Measurements from ENCODE around the gene NUBP2. TPM values are rescaled to one million over a fixed set of nuclear protein-coding genes. Genes with fewer than 3 reads are reported as not detected.

The NUBP2 gene
- total RNA-seq, 2 donors from 2014 or later = 61.1 to 61.5 TPM

DNA sequence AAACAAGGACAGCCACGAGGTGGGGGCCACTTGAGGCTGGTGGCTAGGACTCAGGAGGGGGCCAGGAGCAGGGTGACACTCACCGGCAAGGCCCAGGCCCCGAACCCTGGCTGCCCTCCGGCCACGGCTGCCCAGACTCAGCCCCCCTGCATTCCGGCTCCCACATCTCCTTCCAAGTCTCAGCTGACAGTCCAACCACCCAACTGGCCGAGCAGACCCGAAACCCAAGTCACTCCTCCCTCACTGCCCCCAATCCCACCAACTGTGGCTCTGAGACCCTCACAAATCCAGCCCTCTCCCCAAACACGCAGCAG, 34.5 kb downstream of the NUBP2 start:
- no peaks in the 10 kb centered on the region for H3K9me3 ChIP-seq (ENCODE audit: control insufficient read depth, low read length)
- Mint-ChIP-seq H3K9me3 (no peaks in the 10 kb centered on the region), H3K4me3 (no peak overlapping the region), H3K4me1 (no peaks in the 10 kb centered on the region), H3K27ac (no peak overlapping the region), H3K36me3 (ENCODE audit: low read depth) (peaks cover 39% of the 10 kb centered on the region), H3K27me3 (ENCODE audit: insufficient read depth) (no peaks in the 10 kb centered on the region)
- H3K9ac ChIP-seq (ENCODE audit: extremely low read depth, low read length, poor library complexity, severe bottlenecking) = no peak overlapping the region
- DNase-seq = no peak
- H3K36me3 ChIP-seq (ENCODE audit: control insufficient read depth, insufficient read depth, low read length) = peaks cover 22% of the 10 kb centered on the region
- no peak overlapping the region for H3K4me3 ChIP-seq (ENCODE audit: low read length)
- WGBS, 2 experiments (ENCODE audit: insufficient coverage in 1 of 2, insufficient read length in 1 of 2) = 91 to 100% methylated on average over 3 to 9 of the region's 9 CpGs
- TF ChIP-seq, protein P1, sequence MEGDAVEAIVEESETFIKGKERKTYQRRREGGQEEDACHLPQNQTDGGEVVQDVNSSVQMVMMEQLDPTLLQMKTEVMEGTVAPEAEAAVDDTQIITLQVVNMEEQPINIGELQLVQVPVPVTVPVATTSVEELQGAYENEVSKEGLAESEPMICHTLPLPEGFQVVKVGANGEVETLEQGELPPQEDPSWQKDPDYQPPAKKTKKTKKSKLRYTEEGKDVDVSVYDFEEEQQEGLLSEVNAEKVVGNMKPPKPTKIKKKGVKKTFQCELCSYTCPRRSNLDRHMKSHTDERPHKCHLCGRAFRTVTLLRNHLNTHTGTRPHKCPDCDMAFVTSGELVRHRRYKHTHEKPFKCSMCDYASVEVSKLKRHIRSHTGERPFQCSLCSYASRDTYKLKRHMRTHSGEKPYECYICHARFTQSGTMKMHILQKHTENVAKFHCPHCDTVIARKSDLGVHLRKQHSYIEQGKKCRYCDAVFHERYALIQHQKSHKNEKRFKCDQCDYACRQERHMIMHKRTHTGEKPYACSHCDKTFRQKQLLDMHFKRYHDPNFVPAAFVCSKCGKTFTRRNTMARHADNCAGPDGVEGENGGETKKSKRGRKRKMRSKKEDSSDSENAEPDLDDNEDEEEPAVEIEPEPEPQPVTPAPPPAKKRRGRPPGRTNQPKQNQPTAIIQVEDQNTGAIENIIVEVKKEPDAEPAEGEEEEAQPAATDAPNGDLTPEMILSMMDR (conservative IDR thresholded peaks at IDR 0.05) = no peak
- no peaks in the 10 kb centered on the region for H3K27me3 ChIP-seq (ENCODE audit: control insufficient read depth, insufficient read depth, low read length, poor library complexity, severe bottlenecking)
- H3K4me1 ChIP-seq (ENCODE audit: control insufficient read depth, insufficient read depth, low read length) = no peaks in the 10 kb centered on the region
- H3K27ac ChIP-seq (ENCODE audit: low read depth, low read length) = no peak overlapping the region

GRCh38 chr16:1817716-1818115, 35.0 kb downstream of the NUBP2 start:
- 95 to 100% methylated on average over 7 to 17 of the region's 17 CpGs for WGBS, 2 experiments (ENCODE audit: insufficient coverage in 1 of 2, insufficient read length in 1 of 2)
- Histone ChIP-seq H3K9me3 (ENCODE audit: control insufficient read depth, low read length) (no peaks in the 10 kb centered on the region), H3K27ac (ENCODE audit: low read depth, low read length) (no peak overlapping the region), H3K36me3 (ENCODE audit: control insufficient read depth, insufficient read depth, low read length) (peaks cover 26% of the 10 kb centered on the region), H3K4me1 (ENCODE audit: control insufficient read depth, insufficient read depth, low read length) (no peaks in the 10 kb centered on the region), H3K9ac (ENCODE audit: extremely low read depth, low read length, poor library complexity, severe bottlenecking) (no peak overlapping the region), H3K27me3 (ENCODE audit: control insufficient read depth, insufficient read depth, low read length, poor library complexity, severe bottlenecking) (no peaks in the 10 kb centered on the region), H3K4me3 (ENCODE audit: low read length) (no peak overlapping the region)
- no peak overlapping the region for H3K4me3 Mint-ChIP-seq
- H3K36me3 Mint-ChIP-seq (ENCODE audit: low read depth) = peaks cover 39% of the 10 kb centered on the region
- H3K27me3 Mint-ChIP-seq (ENCODE audit: insufficient read depth) = no peaks in the 10 kb centered on the region
- H3K27ac Mint-ChIP-seq = no peak overlapping the region
- no peak for DNase-seq
- no peaks in the 10 kb centered on the region for H3K9me3 Mint-ChIP-seq
- TF ChIP-seq, protein P1 (conservative IDR thresholded peaks at IDR 0.05) = no peak
- H3K4me1 Mint-ChIP-seq = no peaks in the 10 kb centered on the region

DNA sequence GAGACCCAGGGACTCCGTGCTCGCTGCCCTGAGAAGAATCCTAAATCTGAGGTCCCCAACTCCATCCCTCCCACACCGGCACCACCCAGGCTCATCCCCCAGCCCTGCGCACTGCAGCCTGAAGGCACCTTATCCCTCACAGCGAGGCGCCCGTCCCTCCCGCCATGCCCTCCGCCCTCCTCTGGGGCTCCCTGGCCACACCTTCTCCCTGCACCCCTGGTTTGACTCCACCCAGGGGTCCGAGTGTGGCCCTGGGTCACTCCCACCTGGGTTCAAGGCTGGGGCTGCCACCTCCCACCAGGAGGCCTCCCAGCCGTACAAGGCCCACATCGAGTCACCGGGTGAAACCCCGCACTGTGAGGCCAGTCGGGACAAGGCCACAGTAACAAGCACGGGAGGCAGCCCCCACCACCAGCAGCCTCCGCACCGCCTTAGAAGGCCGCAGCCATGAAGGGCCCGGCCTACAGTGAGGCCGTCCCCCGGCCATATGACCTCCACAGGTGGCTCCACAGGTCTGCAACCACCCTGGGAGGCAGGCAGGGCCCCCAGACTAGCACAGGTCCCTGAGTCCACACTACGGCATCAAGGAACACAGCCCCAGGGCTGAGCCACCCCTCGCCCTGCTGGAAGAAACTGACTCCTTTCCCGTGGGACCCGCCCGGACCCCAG, 35.6 kb downstream of the NUBP2 start:
- H3K27me3 Mint-ChIP-seq (ENCODE audit: insufficient read depth) = no peaks in the 10 kb centered on the region
- no peaks in the 10 kb centered on the region for H3K4me1 ChIP-seq (ENCODE audit: control insufficient read depth, insufficient read depth, low read length)
- DNase-seq = no peak
- H3K4me1 Mint-ChIP-seq = no peaks in the 10 kb centered on the region
- no peak overlapping the region for H3K27ac ChIP-seq (ENCODE audit: low read depth, low read length)
- H3K9me3 Mint-ChIP-seq = no peaks in the 10 kb centered on the region
- H3K4me3 ChIP-seq (ENCODE audit: low read length) = no peak overlapping the region
- H3K27me3 ChIP-seq (ENCODE audit: control insufficient read depth, insufficient read depth, low read length, poor library complexity, severe bottlenecking) = no peaks in the 10 kb centered on the region
- 94 to 95% methylated on average over 17 to 27 of the region's 27 CpGs for WGBS, 2 experiments (ENCODE audit: insufficient coverage in 1 of 2, insufficient read length in 1 of 2)
- H3K9ac ChIP-seq (ENCODE audit: extremely low read depth, low read length, poor library complexity, severe bottlenecking) = no peak overlapping the region
- no peak overlapping the region for H3K4me3 Mint-ChIP-seq
- H3K36me3 ChIP-seq (ENCODE audit: control insufficient read depth, insufficient read depth, low read length) = peaks cover 28% of the 10 kb centered on the region
- no peaks in the 10 kb centered on the region for H3K9me3 ChIP-seq (ENCODE audit: control insufficient read depth, low read length)
- no peak overlapping the region for H3K27ac Mint-ChIP-seq
- TF ChIP-seq, protein P1 (conservative IDR thresholded peaks at IDR 0.05) = no peak
- H3K36me3 Mint-ChIP-seq (ENCODE audit: low read depth) = peaks cover 37% of the 10 kb centered on the region
